GM19193 (cell line): Measurements from ENCODE around the gene TNFRSF11A.

Experiments used
- POLR2A ChIP-seq: IDR thresholded peaks from 4 replicates; pipeline ENCODE4 v1.6.1; 2011; ENCODE audit not compliant: insufficient read depth, insufficient read length; ENCODE audit errors: extremely low read depth

The TNFRSF11A gene

DNA sequence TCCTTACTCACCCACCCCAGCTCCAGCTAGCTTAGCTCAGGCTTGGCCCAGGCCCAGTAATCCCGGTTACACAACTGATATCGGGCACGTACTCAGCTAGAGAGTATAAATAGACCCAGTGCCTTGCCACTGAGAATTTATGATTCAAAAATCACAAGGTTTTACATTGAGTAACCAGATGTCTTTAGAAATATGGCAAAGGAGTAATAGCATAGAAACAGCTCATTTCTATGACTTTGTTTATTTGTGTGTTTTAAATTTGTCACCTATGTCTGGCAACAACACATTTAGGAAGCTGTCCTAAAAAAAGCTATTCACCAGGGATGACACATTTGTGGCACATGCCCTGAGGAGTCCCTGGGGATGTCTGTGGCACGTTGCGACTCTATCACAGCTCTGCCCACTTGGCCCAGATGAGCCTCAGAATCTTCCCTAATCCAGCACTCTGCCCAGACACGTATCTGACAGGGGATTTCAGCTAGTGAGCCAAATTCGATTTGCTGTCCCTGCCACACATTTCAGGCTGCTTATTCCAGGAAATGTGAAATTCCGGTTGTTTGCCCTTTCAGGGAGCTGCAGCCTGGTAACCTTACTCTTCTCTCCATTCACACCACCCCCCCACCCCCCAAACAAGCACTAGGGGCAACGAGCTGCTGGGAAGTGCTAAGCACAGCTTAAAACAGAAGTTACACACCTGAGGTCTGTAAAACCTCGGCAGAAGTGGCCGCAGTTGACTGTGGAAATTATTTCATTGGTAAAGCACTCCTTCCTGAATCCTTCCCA is 112.3 kb downstream of the TNFRSF11A start:
- no peak for TF ChIP-seq POLR2A

DNA sequence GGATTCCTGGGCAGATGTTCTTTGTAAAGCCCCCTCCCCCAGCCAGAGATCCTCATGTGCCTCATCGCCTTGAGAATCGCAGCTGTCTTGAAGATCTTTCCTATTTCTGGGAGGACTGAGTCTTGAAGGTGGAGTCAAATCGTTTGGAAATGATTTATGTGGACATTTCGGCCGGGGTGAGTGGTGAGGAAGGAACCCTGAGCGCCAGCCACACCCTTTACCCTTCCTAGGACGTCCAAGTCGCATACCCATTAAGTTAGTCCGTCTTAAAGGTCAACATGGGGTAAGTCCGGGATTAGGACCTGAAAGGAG is 112.9 kb downstream of the TNFRSF11A start:
- no peak for TF ChIP-seq POLR2A

- TF ChIP-seq POLR2A = no peak
Observed at GRCh38 chr18:62438402-62438801, 113.3 kb downstream of the TNFRSF11A start.

DNA sequence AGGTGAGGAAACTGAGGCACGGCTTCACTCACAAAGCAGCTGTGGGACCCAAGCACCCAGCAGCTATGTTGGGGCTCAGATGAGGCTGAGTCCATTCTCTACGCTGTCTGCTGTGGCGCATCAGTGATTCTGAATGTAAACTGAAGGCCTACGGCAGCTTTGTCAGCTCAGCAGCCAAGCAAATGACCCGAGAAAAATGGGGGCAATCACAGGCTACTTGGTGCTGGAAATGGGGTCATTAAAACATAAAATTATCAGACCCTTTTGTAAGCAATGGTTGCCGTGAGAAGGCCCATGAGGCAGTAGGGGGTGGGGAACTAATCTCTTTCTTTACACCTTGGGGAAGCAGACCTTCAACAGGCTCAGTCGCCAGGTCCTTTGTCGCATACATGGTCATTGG is 113.8 kb downstream of the TNFRSF11A start:
- no peak for TF ChIP-seq POLR2A
